SK-MEL-5 (cell line): Measurements from ENCODE around the gene NT5C1A. TPM values are rescaled to one million over a fixed set of nuclear protein-coding genes. Genes with fewer than 3 reads are reported as not detected.

Experiments
- total RNA-seq: library from RNA; depleted of rRNA; stranded (reverse); fragments of >200 nt; shearing (Covaris generic); gene quantifications from 2 replicates; pipeline ENCODE4 v1.2.3, GENCODE V29; 2014; rRNA removed

Gene NT5C1A
- total RNA-seq, 1 experiment from 2014 or later, result 0.13 TPM

Other genes starting within 250 kb of the NT5C1A start
- gene BMP8A, start 180.5 kb downstream of the NT5C1A start, total RNA-seq, result not detected in 2 replicates
- 111 and 112 TPM in 2 replicates for gene PABPC4, start 95.3 kb downstream of the NT5C1A start, total RNA-seq
- not detected in 2 replicates for gene HEYL, start 32.5 kb downstream of the NT5C1A start, total RNA-seq
- gene HPCAL4, start 19.3 kb upstream of the NT5C1A start, total RNA-seq, result 0.93 and 1.3 TPM in 2 replicates
- 33.3 and 39.1 TPM in 2 replicates for gene PPIE, start 66.8 kb upstream of the NT5C1A start, total RNA-seq
- 0.24 and 0.26 TPM in 2 replicates for gene OXCT2, start 99.2 kb upstream of the NT5C1A start, total RNA-seq
- gene BMP8B, start 116.8 kb upstream of the NT5C1A start, total RNA-seq, result 5.2 and 6.2 TPM in 2 replicates
- gene TRIT1, start 211.4 kb upstream of the NT5C1A start, total RNA-seq, result 41.7 and 43.9 TPM in 2 replicates
- 4.1 and 5.1 TPM in 2 replicates for gene MYCL, start 229.8 kb upstream of the NT5C1A start, total RNA-seq